HG03558 (cell line): ENCODE results near the gene SOX9.
"Not testable (repeated sequence)": the region's sequence is repeated elsewhere in the genome, so short reads cannot be mapped to it uniquely, and the experiment has no call there.

Source experiments
- ATAC-seq: cut with Tn5 transposase; IDR thresholded peaks from one replicate; pipeline ENCODE4 v1.9.1; 2021; ENCODE audit warnings: moderate number of reproducible peaks; ENCODE audit not compliant: unreplicated experiment; ENCODE audit errors: extremely low read depth

Gene SOX9

DNA sequence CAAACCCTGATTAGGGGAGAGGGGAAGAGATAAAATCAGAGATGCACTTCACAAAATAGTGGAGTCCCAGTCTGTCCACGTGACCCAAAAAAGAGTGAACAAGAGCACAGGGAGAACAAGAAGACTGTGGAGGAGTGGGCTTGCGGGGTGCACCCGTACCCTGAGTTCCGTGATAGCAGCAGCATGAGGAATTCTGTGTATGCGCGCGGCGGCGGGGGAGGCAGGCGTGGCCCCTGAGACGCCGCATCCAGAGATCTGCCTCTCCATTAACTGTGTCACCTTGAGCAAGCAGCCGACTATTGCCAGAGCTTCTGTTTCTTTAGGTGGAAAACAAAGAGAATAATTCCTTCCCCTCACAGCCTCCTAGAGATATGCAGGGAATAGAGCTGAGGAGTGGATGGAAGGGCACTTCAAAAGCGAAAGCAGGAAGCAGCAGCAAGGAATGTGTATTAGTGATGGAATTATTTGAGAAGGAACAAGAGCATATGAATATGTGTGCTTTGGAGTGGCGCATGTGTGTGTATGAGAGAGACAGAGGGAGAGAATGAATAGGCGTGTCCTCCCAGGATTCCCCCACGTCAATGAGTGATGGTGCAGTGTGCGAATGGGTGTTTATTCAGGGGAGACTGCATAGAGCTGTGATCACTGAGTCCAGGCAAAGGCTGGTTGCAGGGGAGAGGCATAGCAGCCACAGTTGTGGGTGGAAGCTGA is 10.4 kb upstream of the SOX9 start:
- no peak for ATAC-seq

DNA sequence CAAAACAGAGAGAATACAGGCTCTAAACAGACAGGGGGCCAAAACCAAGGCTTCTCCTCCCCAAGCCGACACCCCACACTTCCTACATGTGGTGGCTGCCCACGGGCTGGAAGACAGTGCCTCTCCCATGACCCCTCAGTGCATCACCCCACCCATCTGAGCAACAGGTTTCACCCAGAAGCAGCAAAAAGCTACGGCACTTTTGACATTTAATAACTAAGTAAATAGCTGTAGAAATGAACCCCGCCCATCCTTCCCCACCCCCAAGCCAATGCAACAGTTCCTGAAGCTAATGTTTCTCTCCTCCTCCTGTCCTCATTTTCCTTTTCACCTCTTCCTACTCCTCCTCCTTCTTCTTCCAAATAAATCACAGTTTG is 9.9 kb upstream of the SOX9 start:
- ATAC-seq: no peak

DNA sequence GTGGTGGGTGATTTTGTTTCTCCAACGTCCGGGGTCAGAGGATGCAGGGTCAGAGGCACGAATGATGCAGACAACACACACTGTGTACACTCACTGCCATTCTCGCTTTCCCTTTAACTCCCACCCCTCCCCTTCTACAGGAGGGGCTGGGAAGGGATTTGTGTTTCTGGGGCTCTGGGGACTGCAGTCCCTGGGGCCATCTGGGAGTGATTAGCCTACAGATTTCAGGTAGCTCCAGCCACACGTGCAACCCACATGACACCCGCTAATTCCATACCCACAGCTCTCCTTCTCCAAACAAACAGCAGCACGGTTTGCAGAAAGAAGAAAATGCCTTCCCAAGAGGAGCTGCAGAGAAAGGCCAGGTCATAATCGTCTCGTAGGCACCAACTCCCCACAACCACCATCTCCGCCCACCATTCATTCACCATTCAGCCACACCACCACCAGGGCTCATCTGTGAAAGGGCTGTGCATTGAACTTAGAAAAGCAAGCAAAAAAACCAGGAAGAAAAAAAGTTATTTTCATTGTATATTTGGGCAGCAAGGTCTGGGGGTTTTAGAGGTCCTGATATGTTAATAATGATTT is 9.4 kb upstream of the SOX9 start:
- ATAC-seq: no peak

DNA sequence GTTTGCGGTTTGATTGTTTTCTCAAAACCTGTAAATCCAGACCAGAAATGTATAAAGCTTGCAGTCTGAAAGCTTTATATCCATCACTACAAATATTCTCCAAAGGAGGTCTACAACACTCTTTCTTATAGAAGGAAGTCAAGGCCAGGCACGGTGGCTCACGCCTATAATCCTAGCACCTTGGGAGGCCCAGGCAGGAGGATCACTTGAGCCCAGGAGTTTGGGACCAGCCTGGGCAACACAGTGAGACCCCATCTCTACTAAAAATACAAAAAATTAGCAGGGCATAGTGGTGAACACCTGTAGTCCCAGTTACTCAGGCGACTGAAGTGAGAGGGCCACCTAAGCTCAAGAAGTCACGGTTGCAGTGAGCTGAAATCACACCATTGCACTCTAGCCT is 8.9 kb upstream of the SOX9 start:
- ATAC-seq: not testable (repeated sequence)

DNA sequence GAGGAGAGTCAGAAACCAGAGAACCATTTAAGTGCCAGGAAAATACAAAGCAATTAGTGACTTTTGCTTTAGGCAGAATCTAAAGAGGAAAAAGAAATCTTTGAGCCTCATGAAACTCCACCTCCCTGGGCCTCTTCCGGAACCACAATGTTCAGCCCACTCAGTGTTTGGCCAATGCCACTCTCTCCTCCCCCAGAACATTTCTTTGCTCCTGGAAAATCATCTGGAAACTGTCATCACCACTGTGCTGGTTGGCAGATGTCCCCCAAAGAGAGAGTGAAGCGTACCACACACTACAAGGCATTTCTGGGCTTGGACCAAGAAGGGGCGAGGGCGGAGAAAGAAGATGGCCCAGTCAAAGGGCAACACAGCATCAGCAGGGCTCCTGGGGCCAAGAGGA is 7.1 kb upstream of the SOX9 start:
- ATAC-seq: no peak

DNA sequence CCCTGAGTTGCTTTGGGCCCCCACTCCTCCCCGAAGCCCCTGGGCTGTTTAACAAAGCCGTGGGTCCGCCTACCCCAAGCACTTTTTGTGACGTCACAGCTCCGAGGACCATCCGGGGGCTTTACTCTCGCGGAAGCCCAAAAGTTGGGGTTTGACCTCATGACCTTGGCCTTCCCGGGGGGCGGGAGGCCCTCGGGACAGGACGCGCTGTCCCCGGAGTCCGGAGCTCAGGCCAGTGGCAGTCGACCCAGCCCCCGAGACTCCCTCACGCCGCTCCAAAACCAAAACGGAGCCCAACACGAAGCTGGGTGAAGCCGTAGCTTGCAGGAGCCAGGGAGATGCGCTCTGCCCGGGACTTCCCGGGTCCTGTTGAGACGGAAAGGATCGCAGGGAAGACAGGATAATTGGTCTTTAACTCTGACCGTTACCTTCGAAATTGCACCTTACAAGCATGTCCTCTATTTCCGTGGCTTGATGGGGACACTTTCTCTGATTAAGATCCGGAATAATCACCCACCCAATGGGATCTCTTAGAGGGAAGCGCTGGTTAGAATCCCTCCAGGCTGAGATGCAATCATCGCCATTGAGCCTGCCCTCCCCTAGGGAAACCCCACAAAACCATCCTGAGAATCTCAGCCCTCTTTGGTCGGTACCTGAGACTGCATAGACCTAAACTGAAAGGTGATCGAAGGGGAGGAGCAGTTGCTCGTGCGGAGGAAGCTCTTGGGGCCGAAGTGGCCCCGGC is 4.9 kb upstream of the SOX9 start:
- ATAC-seq: no peak

DNA sequence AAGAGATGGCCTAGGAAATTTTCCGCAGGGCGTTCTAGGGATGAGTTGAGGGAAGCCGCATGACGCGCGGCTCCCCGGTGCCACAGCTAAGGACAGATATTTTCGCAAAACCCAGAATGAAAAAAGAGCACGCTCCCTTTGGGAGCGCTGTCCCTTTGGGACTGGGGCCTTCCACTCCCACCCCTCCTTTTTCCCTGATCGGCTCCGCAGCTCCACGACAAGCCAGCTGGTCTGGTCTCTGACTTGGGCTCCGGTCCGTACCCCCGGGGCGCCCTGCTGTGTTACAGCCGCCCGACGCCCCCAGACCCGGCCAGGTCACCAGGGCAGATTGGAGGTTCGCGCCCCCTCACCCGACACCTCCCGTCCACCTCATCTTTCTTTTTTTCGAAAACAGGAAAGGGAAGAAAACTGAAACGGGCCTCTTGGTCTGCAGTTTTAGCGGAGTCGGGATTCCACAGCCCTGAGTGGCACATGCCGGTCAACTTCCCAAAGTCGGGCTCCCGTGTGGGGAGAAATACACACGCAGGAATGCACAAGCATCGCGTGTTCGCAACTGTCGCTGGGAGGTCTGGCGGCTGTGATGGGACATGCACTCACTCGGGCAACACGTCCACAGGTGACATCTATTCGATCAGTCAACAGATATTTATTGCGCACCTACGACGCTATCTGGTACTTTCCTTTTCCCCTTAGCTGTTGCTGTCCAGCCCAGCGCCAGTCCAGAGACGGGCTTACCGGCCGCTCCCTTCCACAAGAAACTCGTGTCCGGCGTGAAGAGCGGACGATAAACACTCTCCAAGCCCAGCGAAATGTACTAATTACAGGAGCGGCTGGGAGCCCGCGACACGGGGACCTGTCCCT is 3.9 kb upstream of the SOX9 start:
- ATAC-seq: no peak

DNA sequence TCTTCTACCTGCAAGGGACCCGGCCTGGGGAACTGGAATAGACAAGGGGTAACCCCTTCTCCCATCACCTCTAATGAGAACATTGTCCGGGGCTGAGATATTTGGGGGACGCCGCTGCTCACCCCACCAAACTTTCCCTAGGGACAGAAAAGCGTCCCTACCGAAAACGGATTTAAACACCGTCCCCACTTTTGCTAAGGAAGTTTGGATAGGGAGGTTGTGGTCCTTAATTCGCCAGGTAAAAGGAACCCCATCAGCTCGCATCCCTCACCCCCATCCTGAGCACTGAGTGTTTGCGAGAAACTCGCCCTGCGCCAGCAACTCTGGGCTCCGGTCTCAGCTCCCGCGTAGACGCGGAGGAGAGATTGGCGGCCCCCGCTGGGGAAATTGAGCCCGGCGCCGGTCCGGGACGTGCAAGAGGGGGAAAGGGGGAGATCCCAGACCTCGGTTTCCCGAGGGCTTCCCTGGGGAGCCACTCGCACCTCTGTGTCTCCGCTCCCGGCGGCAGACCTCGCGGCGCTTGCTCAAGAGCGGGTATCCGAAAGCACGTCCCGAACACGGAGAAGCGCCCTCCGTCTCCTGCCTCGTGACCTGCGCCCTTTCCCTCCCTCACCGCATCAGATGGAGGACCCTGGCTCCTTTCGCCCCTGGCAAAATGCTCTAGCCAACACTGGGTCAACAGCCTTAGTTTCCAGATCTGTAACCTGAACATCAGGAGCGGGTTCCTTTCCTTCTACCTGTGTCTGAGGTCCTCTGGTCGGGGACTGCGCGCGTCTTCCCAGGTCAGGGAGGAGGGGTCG is 3.1 kb upstream of the SOX9 start:
- ATAC-seq: no peak

DNA sequence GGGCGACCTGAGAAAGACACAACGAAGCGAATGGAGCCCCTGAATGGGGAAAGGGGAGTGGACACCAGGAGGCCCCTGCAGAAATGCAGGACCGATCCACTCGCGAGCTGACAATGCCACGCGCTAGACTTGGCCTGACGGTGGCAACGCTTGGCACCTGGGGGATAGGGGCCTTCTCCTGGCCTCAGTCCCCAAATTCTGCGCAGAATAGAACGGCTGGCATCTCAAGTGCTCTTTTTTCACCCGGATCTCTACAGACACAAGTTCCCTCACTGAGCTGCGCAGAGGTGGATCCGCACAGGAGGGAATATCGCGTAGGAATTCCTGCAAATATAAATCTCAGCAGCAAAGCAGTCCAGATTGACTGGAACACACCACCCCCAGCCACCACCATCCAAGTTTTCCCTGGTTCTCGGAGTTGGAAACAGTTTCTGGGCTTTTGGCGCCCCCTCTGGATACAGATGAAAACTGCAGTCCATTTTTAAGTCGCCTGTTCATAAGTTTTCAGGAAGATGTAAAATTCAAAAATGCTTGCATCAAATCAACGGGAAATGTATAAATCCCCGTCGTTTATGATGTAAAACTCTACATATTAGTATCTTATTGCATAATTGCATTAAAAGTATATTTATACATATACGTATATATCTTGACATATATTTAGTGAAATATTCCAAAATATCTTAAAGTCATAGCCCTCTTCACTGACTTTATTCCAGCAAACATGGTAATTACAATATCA is 2.3 kb upstream of the SOX9 start:
- no peak for ATAC-seq

DNA sequence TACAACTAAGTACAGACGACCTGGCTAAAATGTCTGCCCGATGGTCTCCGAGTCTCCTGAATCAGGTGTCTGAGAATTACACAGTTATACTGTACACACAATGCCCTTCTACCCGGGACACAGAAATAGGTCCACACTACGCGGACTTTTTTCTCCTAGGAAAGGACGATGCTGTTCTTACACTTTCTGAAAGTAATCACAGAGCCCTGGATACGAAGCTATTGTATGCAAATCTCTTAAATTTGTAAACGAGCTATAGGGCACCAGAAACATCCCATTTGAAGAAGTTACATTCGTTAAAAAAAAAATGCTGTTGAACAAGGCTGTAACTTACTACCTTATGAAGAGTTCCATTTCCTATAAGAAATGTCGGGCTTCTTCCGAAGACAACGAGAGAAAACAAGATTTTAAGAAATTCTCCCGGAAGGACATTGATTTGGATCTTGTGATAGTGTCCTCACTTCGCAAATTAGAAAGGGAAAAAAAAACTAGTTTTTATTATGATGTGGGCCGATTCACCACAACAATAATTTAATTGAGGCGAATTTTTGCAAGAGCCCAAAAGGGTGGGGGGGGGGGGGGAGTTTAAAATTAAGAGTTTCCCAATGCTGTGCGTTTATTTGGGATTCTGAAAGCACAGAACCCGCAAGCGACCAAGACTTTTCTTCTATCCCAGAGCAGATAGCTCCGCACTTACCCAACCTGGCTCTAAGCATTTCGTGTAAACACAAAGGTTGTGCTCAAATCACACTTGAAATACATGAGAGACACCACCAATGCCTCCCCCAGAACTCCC is 1.5 kb upstream of the SOX9 start:
- no peak for ATAC-seq

DNA sequence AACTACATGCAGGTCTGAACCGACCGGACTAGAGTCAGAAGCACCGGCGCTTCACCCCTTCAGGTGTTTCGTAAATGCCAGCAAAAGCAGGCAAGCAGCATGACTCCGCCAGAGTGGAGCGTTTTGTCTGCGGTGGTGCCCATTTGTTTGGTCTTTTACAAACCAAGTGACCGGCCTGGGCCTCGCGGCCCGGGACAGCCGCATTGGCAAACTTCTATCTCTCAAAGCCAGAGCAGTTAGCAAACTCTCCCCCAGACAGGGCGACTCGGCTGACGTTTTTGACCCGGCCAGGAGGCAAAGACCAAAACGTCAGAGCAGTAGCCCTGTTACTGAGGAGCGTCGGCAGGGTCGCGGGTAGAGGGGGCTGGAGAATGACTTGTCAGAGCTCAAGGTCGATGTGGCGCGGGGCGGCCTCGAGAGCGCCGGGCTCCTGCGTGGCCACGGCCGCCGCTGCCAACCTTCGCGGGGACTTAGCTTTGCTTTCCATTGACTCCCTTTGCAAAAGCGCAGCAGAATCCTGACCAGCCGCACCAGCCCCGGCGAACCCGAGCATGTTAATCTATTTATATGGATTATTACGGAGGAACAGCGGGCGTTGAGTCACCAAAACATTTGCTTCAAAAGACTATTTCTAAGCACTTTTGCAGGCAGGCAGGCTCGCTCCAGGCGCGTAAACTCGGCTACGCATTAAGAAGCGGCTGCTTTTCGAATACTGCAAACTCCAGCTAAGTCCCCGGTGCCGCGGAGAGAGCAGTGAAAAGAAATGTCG is 763 bp upstream of the SOX9 start:
- no peak for ATAC-seq

DNA sequence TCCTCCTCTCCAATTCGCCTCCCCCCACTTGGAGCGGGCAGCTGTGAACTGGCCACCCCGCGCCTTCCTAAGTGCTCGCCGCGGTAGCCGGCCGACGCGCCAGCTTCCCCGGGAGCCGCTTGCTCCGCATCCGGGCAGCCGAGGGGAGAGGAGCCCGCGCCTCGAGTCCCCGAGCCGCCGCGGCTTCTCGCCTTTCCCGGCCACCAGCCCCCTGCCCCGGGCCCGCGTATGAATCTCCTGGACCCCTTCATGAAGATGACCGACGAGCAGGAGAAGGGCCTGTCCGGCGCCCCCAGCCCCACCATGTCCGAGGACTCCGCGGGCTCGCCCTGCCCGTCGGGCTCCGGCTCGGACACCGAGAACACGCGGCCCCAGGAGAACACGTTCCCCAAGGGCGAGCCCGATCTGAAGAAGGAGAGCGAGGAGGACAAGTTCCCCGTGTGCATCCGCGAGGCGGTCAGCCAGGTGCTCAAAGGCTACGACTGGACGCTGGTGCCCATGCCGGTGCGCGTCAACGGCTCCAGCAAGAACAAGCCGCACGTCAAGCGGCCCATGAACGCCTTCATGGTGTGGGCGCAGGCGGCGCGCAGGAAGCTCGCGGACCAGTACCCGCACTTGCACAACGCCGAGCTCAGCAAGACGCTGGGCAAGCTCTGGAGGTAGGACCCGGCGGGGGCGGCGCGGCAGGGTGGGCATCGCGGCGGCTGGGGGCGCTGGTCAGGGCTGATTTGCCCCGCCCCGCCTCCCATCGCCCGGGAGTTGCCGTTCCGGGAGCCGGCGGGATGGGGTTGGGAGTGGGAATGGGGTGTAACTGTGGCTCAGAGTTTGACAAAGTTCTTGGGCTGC is 567 bp downstream of the SOX9 start:
- ATAC-seq: no peak

DNA sequence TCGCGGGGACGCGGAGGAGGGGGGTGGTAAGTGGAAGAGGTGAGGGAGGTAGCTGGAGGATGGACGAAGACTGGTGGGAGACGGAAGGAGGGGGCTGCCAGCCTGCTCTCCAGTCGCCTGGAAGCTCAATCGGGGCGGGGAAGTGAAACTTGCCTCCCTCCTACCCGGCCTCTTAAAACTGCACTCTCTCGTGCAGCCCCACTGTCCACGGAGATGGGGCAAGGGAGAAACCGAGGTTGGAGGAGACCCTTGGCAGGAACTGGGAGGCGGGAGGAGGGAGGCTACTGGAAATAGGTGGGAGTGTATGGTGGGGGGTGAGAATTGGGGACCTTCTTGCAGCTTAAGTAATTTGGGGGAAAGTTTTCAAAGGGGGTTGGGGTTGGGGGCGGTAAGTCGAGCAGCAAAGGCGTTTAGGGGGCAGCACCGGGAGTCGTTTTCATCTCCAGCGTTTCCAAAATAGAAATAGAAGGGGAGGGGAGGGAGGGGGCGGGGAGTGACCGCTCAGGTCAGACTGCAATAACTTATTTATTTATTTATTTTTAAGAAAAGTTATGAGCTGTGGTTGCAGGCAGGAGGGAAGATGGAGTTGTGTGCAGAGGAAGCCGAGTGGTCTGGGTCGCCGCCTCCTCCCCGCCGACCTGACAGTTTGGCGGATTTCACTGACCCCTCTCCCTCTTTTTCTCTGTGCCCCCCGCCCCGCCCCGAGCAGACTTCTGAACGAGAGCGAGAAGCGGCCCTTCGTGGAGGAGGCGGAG is 1.4 kb downstream of the SOX9 start:
- ATAC-seq: no peak

DNA sequence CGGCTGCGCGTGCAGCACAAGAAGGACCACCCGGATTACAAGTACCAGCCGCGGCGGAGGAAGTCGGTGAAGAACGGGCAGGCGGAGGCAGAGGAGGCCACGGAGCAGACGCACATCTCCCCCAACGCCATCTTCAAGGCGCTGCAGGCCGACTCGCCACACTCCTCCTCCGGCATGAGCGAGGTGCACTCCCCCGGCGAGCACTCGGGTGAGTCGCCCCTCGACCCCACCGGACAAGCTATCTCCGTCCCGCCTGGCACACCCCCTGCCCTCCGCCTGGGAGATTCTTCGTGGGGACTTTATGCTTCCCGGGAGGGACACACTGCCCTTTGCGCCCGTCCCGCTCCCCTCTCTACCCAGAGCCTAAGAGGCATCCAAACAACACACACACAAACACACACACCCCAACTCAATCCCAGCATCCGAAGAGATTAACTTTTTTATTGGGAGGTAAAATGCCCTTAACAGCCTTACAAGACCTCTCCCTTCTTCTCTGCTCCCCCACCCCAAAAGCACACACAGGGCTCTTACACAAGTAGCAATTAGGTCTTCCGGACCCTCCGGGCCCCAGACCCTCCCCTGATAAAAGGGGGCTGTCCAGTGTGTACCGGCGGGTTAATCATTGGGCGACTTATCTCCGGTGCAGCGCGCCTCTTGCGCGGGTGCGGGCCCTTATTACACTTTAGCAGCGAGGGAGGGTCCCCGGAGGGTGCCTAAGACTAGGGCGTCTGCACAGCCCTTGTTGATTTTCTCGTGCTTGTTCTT is 2.1 kb downstream of the SOX9 start:
- ATAC-seq: no peak
